Right forelimb (tissue), 1 donor: ENCODE data around the gene NPM3.

Experiments
- DNase-seq: peaks from one replicate; pipeline ENCODE4 v3.0.0-alpha.2; 2018

NPM3 gene

DNA sequence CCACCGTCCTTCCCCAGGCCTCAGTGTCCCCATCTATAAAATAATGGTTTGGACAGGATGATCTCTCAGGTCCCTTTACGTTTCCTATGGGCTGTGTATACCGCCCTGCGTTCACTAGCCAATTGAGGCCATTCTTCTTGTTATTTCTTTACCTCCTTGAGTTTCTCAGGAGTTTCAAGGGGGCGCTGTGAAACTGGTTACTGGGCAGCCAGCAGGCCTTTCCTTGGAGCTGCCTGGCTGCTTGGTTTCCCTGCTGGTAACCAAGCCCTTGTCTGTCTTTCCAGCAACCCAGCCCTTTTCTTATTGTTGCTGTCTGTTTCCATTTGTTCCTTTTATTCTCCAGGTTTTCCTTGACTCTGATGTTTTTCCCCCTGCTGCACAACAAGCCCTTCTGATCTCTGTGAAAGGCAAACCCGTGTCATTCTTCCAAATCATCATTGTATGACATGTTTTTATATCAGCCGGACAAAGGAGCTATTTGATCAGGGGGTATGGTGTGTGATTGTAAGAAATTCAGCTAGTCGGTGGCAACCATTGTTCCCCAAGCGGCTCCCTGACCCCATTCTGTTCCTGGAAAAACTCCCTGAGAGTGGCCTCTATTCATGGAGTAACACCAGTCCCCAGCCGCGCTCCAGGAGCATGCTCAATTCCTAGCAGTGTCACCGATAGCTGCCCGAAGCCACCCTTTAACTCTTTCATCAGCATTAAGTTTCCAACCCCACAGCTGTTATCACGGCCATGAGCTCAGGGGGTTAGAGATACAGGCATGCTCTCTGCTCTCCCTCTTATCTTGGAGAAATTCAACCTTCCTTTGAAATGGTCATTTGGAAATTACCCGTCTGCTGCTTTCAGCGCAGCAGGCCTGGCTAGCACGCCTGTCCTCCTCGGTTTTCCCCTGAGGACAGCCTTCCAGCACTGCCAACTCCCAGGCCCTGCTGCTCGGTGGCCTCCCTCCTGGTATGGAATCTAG, 33.9 kb downstream of the NPM3 start:
- no peak for DNase-seq

DNA sequence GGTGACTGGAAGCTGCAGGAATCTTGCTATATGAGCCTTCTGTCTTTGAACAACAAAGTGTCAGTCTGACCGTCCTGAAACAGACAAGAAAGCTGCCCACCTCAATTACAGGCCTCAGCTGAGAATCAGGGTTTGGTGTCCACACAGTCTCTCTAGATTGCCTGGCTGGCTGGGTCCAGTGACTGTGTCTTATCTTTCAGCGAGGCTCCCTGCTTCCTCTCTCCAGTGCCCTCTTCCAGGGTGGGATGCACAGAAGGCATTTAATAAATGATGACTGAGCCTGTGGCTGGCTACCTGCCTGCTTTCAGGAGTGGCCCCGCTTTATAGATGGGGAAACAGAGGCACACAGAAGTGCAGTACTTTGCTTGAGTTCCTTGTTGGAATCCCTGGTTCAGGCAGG, 34.8 kb downstream of the NPM3 start:
- DNase-seq, result no peak

- DNase-seq, result no peak
Measured at GRCh38 chr10:101745074-101745696, 38.1 kb downstream of the NPM3 start.

DNA sequence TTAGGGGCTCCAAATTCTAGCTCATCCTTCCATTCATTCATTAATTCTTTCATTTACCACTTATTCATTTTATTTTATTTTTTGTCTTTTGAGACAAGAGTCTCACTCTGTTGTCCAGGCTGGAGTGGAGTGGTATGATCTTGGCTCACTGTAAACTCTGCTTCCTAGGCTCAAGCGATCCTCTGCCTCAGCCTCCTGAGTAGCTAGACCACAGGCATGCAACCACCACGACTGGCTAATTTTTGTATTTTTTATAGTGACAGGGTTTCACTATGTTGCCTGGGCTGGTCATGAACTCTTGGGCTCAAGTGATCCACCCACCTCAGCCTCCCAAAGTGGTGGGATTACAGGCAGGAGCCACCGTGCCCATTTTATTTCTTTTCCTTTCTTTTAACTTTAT, 39.0 kb downstream of the NPM3 start:
- no peak for DNase-seq

DNA sequence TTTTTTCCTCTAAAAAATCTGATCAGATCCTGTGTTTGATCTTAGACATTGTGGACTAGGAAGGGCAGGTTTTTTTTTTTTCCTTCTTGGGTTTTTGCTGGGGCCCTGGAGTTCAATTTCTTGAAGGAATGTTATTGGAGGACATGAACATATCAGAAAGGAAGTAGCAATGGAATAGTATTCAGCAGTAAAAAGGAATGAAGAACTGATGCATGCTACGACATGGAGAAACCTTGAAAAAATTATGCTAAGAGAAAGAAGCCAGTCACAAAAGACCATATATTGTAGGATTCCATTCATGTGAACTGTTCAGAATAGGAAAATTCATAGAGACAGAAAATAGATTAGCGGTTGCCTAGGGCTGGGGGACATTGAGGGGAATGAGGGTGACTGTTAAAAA, 41.3 kb downstream of the NPM3 start:
- DNase-seq, result no peak

DNA sequence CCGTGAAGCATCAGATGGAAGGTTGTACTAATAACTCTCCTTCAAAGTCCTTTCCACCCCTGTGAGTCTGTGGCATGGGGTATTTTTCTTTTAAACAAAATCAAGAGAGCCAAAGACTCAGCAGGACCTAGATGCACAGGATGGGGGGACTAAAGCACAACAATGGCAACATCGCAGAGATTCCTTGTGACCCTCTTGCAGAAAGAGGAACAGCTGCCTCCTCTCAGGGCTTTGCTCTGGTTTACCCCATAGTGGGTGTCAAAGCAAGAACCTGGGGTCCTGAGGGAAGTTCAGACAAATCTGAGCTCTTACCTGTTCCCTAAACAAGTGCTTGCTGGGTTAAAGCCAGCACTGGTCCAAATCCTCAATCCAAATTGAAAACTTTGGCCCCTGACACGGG, 46.6 kb downstream of the NPM3 start:
- DNase-seq, result no peak

- DNase-seq, result no peak
Measured at GRCh38 chr10:101732096-101732495, 51.1 kb downstream of the NPM3 start.
